PC-3 (cell line): Measurements from ENCODE around the gene CDKN2B-AS1.

Experiments
- EZH2 ChIP-seq: fragments of 300-600 bp; sonication (generic); IDR thresholded peaks from one replicate; pipeline ENCODE4 v1.6.1; 2017; ENCODE audit warnings: antibody characterized with exemption, mild to moderate bottlenecking, low read length; ENCODE audit not compliant: unreplicated experiment
- EZH2phosphoT487 ChIP-seq: fragments of 300-600 bp; sonication (generic); IDR thresholded peaks from 2 replicates; pipeline ENCODE4 v1.6.1; 2018; ENCODE audit warnings: mild to moderate bottlenecking, antibody characterized with exemption, low read length, borderline replicate concordance
- TF ChIP-seq, protein P1 (sequence below): fragments of 300-600 bp; sonication (generic); conservative IDR thresholded peaks from 2 replicates; pipeline ENCODE4 v1.5.1; 2017; ENCODE audit warnings: antibody characterized with exemption, low read depth, mild to moderate bottlenecking, low read length

DNA sequence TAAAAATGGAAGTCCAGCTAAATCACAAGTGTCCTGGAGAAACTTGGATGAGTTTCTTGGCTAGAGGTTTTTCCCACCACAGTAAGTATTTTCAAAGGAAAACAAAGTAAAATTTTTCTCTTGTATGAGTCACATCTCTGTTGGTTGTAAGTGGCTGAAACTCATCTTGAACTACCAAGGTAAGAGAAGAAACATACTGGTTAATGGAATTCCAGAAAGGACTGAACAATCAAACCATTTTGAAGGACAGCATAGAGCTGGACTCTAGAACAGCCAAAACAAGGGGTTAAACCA, 117.3 kb downstream of the CDKN2B-AS1 start:
- TF ChIP-seq, protein P1, sequence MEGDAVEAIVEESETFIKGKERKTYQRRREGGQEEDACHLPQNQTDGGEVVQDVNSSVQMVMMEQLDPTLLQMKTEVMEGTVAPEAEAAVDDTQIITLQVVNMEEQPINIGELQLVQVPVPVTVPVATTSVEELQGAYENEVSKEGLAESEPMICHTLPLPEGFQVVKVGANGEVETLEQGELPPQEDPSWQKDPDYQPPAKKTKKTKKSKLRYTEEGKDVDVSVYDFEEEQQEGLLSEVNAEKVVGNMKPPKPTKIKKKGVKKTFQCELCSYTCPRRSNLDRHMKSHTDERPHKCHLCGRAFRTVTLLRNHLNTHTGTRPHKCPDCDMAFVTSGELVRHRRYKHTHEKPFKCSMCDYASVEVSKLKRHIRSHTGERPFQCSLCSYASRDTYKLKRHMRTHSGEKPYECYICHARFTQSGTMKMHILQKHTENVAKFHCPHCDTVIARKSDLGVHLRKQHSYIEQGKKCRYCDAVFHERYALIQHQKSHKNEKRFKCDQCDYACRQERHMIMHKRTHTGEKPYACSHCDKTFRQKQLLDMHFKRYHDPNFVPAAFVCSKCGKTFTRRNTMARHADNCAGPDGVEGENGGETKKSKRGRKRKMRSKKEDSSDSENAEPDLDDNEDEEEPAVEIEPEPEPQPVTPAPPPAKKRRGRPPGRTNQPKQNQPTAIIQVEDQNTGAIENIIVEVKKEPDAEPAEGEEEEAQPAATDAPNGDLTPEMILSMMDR, result no peak
- TF ChIP-seq EZH2 (no peak), EZH2phosphoT487 (no peak)
